Heart right ventricle (tissue), 16 donors: ENCODE measurements around the gene PDZD4. TPM values are rescaled to one million over a fixed set of nuclear protein-coding genes. Genes with fewer than 3 reads are reported as not detected.
"Not testable (repeated sequence)": the region's sequence is repeated elsewhere in the genome, so short reads cannot be mapped to it uniquely, and the experiment has no call there.

Source experiments
- ATAC-seq, 8 donors: fragments of 200-7000 bp; cut with Tn5 transposase; one replicate each; pipeline ENCODE4 v1.9.1; 2020; ENCODE audit warnings: mild to moderate bottlenecking in 8 of 8, moderate library complexity in 8 of 8, moderate number of reproducible peaks in 1 of 8
- DNase-seq, 2 donors: peaks; one replicate each; pipeline ENCODE4 v3.0.0-alpha.2; 2020
- H3K27ac ChIP-seq, 10 donors: fragments of 200-600 bp; sonication (generic) in 2 of 10; one replicate each; pipeline versions ENCODE4 v1.5.0 to v1.8.0; 2020 to 2022; ENCODE audit warnings: mild to moderate bottlenecking in 3 of 10
- H3K27me3 ChIP-seq, 7 donors: fragments of 200-600 bp; one replicate each; pipeline ENCODE4 v1.8.0; 2021 to 2022; ENCODE audit warnings: mild to moderate bottlenecking in 2 of 7
- H3K36me3 ChIP-seq, 9 donors: fragments of 200-600 bp; sonication (generic) in 1 of 9; one replicate each; pipeline versions ENCODE4 v1.5.0 to v1.8.0; 2020 to 2022; ENCODE audit warnings: mild to moderate bottlenecking in 2 of 9
- H3K4me1 ChIP-seq, 9 donors: fragments of 200-600 bp; sonication (generic) in 1 of 9; one replicate each; pipeline versions ENCODE4 v1.5.0 to v1.8.0; 2020 to 2022; ENCODE audit warnings: mild to moderate bottlenecking in 4 of 9
- H3K4me3 ChIP-seq, 10 donors: fragments of 200-600 bp; sonication (generic) in 2 of 10; one replicate each; pipeline versions ENCODE4 v1.5.0 to v1.8.0; 2020 to 2022; ENCODE audit warnings: mild to moderate bottlenecking in 7 of 10, moderate library complexity in 2 of 10
- H3K9me3 ChIP-seq, 11 donors: fragments of 200-600 bp in 10 of 11; sonication (generic) in 2 of 11; one replicate each; pipeline versions ENCODE4 v1.5.0 to v1.8.0; 2013 to 2022; ENCODE audit warnings: mild to moderate bottlenecking in 2 of 11, control low read depth in 1 of 11, moderate library complexity in 1 of 11
- CTCF ChIP-seq, 9 donors: fragments of 200-600 bp; sonication (generic) in 2 of 9; IDR thresholded peaks; one replicate each; pipeline versions ENCODE4 v1.5.0 to v1.8.0; 2021 to 2022; ENCODE audit warnings: antibody characterized with exemption in 9 of 9, mild to moderate bottlenecking in 5 of 9, moderate library complexity in 1 of 9
- WGBS, 2 donors: extraction: QIAGEN DNeasy Blood & Tissue Kit; methylation state at CpG; one replicate each; pipeline ENCODE4 v1.1.7; 2013; ENCODE audit warnings: inconsistent platforms in 1 of 2; 5-methylcytosine and 5-hydroxymethylcytosine counted together
- intact Hi-C, 10 donors: fragments of 100-400 bp; cut with DNase I; formaldehyde crosslinking; loops; one replicate each; pipeline versions ENCODE4 v1.11.1 to v1.14.2; 2022
- polyA plus RNA-seq, 2 donors: library from polyadenylated mRNA; stranded (reverse); fragments of 200-250 nt; gene quantifications; one replicate each; pipeline ENCODE4 v1.2.3, GENCODE V29; 2013
- total RNA-seq, 10 donors: library from RNA; stranded (reverse); fragmentation: NEBNext Ultra II Directional in 3 of 10; extraction: Animal tissue kit (Norgen Biotek cat#: 25700) in 3 of 10; gene quantifications; one replicate each; pipeline versions ENCODE4 v1.2.1 to v1.2.4, GENCODE V29; 2021 to 2023
- donor health status: Arrhythmogenic right ventricular cardiomyopathy.
- donor health status: ischemic (EF 13 %, LVEDD 7.1; RV severe dilation, severe dysfunction).
- donor health status: healthy with polysubstance abuse.
- donor health status: DM: no; HTN: yes; CAD: no.
- donor health status: DM: no; HTN: no; CAD: no.
- donor health status: ischemic (EF 25% LVEDD 6.9; RV normal size, moderate dysfunction).
- donor health status: ischemic (EF 25% LVEDD 5.7; RV mildly dilated, moderate dysfunction).
- donor health status: healthy.
- donor health status: DM: yes; HTN: yes; CAD: no.
- donor health status: Ischemic cardiomyopathy.
- donor health status: ischemic (EF 35%, LVEDD 5.7; RV mildly dilated, moderate dysfunction).
- donor health status: nonischemic (EF 11% LVEDD 7.7; RV severe dilation, severe dysfunction).
- donor health status: DM: yes; HTN: yes; CAD: no.
- donor health status: PGD.
- donor health status: ischemic (EF 29% LVEDD 5.4; RV normal size, mild dysfunction).
- donor health status: nonischemic (EF 23%, LVEDD 6.1; RV moderate dilation, normal function).

PDZD4 gene
- total and polyA plus RNA-seq, 12 donors, result 1.2 to 4.5 (median 2.3) TPM

- Histone ChIP-seq H3K36me3 (no peaks in the 10 kb centered on the region), H3K4me3 (no peak overlapping the region), H3K27me3 (peaks cover 0 to 88% (median 0%) of the 10 kb centered on the region in 7 donors), H3K9me3 (no peaks in the 10 kb centered on the region), H3K27ac (no peak overlapping the region), H3K4me1 (peaks cover 0 to 7% (median 0%) of the 10 kb centered on the region in 9 donors)
- no peak for DNase-seq
- intact Hi-C loops, result no loop called here
- ATAC-seq, result no peak
- no peak for TF ChIP-seq CTCF (IDR thresholded peaks at IDR 0.05)
- WGBS, 2 donors, result 92 to 96% methylated on average over 9 of the region's 9 CpGs
Observed at GRCh38 chrX:153821066-153821465, 9.3 kb downstream of the PDZD4 start.

GRCh38 chrX:153820601-153821000 lies 9.7 kb downstream of the PDZD4 start:
- Histone ChIP-seq H3K4me3 (no peak overlapping the region), H3K9me3 (no peaks in the 10 kb centered on the region), H3K4me1 (peaks cover 0 to 7% (median 0%) of the 10 kb centered on the region in 9 donors), H3K27me3 (peaks cover 0 to 83% (median 0%) of the 10 kb centered on the region in 7 donors), H3K36me3 (no peaks in the 10 kb centered on the region), H3K27ac (no peak overlapping the region)
- 88 to 94% methylated on average over 6 to 7 of the region's 7 CpGs for WGBS, 2 donors
- DNase-seq (no peak), ATAC-seq (no peak)
- intact Hi-C loops, result no loop called here
- no peak for TF ChIP-seq CTCF (IDR thresholded peaks at IDR 0.05)

DNA sequence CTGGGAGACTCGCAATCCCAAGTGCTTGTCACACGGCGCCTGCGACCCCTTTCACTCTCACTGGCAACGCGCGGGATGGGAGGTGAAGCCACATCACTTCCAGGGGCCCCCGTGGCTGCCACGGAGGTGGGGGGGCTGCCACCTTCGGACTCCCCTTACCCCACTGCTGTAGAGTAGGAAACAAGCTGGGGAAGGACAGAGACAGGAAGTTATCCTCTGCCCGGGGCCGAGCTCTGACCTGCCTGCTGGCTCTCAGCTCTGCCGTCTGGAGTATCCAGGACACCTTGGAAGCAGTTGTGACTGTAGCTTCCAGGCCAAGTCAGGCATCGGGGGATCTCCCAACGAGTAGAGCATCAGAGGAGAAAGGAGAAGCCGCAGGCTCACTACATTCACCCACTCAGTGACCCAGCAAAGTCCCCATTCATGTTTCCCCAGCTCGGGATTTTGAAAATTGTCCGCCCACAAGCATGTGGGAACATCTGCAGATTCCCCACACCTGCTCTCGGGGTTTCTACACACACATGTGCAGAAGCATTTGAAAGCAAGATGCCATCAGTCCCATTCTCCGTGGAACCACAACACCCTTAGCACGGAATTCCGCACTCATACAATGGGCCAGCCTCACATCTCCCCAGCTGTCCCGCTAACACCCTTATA lies 10.8 kb downstream of the PDZD4 start:
- no peak for TF ChIP-seq CTCF (IDR thresholded peaks at IDR 0.05)
- peak in 2 of 8 donors; percentile 19 to 31 for ATAC-seq
- DNase-seq, result no peak

DNA sequence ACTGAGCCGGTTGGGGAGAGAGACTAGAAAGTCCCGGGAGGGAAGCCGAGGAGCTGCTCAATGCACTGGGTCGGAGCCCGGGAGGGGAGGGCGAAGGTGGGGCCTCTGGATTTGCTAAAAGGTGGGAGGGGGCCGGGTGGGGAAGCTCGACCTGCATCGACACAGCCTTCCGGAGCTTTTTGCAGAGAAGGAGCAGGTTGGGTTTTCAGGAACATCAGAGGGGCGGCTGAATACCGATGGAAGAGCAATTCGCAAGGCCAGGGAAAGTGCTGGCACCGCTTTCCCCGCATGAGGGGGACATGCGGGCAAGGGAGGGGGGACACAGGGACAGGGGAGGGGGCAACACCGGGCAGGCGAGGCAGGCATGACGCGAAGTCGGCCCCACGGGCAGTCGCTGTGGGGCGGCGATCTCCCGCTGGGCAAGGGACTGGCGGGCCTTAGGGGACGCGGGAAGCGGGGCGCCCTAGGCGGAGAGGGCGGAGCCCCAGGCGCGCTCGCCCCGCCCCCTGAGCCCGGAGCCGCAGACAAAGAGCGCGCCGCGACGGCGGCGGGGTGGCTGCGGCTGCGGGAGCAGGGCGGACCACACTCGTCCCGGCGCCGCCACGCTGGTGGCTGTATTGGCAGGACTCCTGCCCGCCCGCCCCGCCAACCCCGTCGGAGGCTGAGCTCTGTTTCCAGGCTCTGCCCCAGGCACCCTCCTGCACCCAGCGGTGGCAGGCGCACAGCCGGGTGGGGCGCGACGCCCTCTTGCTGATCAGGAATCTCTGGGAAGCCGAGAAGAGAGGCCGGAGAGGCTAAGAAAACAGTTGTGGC lies 11.6 kb downstream of the PDZD4 start:
- H3K9me3 ChIP-seq, result no peaks in the 10 kb centered on the region
- H3K36me3 ChIP-seq, result no peaks in the 10 kb centered on the region
- DNase-seq, result peak in 1 of 2 donors; percentile 60
- intact Hi-C loops, result loop anchor here in 2 of 10 donors (5.0 to 10.0 kb wide), 2 partner anchors 106 to 1394 kb away; partner anchors contain the start of gene ARHGAP4 (in 1 of the 2)
- WGBS, 2 donors, result 7 to 20% methylated on average over 20 to 60 of the region's 67 CpGs
- H3K4me3 ChIP-seq, result peak overlapping the region; percentile 32 to 57 (median 50)
- peak overlapping the region in 5 of 10 donors; percentile 6 to 53 (median 34) for H3K27ac ChIP-seq
- peaks cover 0 to 76% (median 0%) of the 10 kb centered on the region in 7 donors for H3K27me3 ChIP-seq
- peak; percentile 61 to 89 (median 78) for ATAC-seq
- no peak for TF ChIP-seq CTCF (IDR thresholded peaks at IDR 0.05)
- peaks cover 0 to 7% (median 0%) of the 10 kb centered on the region in 9 donors for H3K4me1 ChIP-seq

More for the DNA sequence above, 10.8 kb downstream of the PDZD4 start:
- Histone ChIP-seq H3K27me3 (peaks cover 0 to 80% (median 0%) of the 10 kb centered on the region in 7 donors), H3K27ac (peak overlapping the region in 5 of 10 donors; percentile 6 to 53 (median 34)), H3K36me3 (no peaks in the 10 kb centered on the region), H3K4me1 (peaks cover 0 to 7% (median 0%) of the 10 kb centered on the region in 9 donors), H3K4me3 (peak overlapping the region; percentile 32 to 57 (median 50)), H3K9me3 (no peaks in the 10 kb centered on the region)
- intact Hi-C loops, result loop anchor here in 2 of 10 donors (5.0 to 10.0 kb wide), 2 partner anchors 105 to 1393 kb away; partner anchors contain the start of gene ARHGAP4 (in 1 of the 2)
- 30 to 42% methylated on average over 14 to 23 of the region's 23 CpGs for WGBS, 2 donors

- ATAC-seq, H3K27ac ChIP-seq, H3K4me3 ChIP-seq, DNase-seq, H3K36me3 ChIP-seq, H3K4me1 ChIP-seq, H3K9me3 ChIP-seq: not testable (repeated sequence)
- WGBS, 2 donors, result 97 to 99% methylated on average over 9 of the region's 9 CpGs
- intact Hi-C loops, result loop anchor here in 2 of 10 donors (5.0 to 10.0 kb wide), 2 partner anchors 107 to 1394 kb away; partner anchors contain the start of gene ARHGAP4 (in 1 of the 2)
- peaks cover 0 to 74% (median 0%) of the 10 kb centered on the region in 7 donors for H3K27me3 ChIP-seq
Observed at GRCh38 chrX:153818064-153818463, 12.3 kb downstream of the PDZD4 start.
